Heart right ventricle (tissue), 16 donors: ENCODE results near the gene AOAH. TPM values are rescaled to one million over a fixed set of nuclear protein-coding genes. Genes with fewer than 3 reads are reported as not detected.
A peak's percentile ranks its signal among the peaks of the same experiment; 100 is the strongest.

Source experiments
- ATAC-seq, 8 donors: fragments of 200-7000 bp; cut with Tn5 transposase; one replicate each; pipeline ENCODE4 v1.9.1; 2020; ENCODE audit warnings: mild to moderate bottlenecking in 8 of 8, moderate library complexity in 8 of 8, moderate number of reproducible peaks in 1 of 8
- DNase-seq, 2 donors: peaks; one replicate each; pipeline ENCODE4 v3.0.0-alpha.2; 2020
- H3K27ac ChIP-seq, 10 donors: fragments of 200-600 bp; sonication (generic) in 2 of 10; one replicate each; pipeline versions ENCODE4 v1.5.0 to v1.8.0; 2020 to 2022; ENCODE audit warnings: mild to moderate bottlenecking in 3 of 10
- H3K27me3 ChIP-seq, 7 donors: fragments of 200-600 bp; one replicate each; pipeline ENCODE4 v1.8.0; 2021 to 2022; ENCODE audit warnings: mild to moderate bottlenecking in 2 of 7
- H3K36me3 ChIP-seq, 9 donors: fragments of 200-600 bp; sonication (generic) in 1 of 9; one replicate each; pipeline versions ENCODE4 v1.5.0 to v1.8.0; 2020 to 2022; ENCODE audit warnings: mild to moderate bottlenecking in 2 of 9
- H3K4me1 ChIP-seq, 9 donors: fragments of 200-600 bp; sonication (generic) in 1 of 9; one replicate each; pipeline versions ENCODE4 v1.5.0 to v1.8.0; 2020 to 2022; ENCODE audit warnings: mild to moderate bottlenecking in 4 of 9
- H3K4me3 ChIP-seq, 10 donors: fragments of 200-600 bp; sonication (generic) in 2 of 10; one replicate each; pipeline versions ENCODE4 v1.5.0 to v1.8.0; 2020 to 2022; ENCODE audit warnings: mild to moderate bottlenecking in 7 of 10, moderate library complexity in 2 of 10
- H3K9me3 ChIP-seq, 11 donors: fragments of 200-600 bp in 10 of 11; sonication (generic) in 2 of 11; one replicate each; pipeline versions ENCODE4 v1.5.0 to v1.8.0; 2013 to 2022; ENCODE audit warnings: mild to moderate bottlenecking in 2 of 11, control low read depth in 1 of 11, moderate library complexity in 1 of 11
- WGBS, 2 donors: extraction: QIAGEN DNeasy Blood & Tissue Kit; methylation state at CpG; one replicate each; pipeline ENCODE4 v1.1.7; 2013; ENCODE audit warnings: inconsistent platforms in 1 of 2; 5-methylcytosine and 5-hydroxymethylcytosine counted together
- intact Hi-C, 10 donors: fragments of 100-400 bp; cut with DNase I; formaldehyde crosslinking; loops; one replicate each; pipeline versions ENCODE4 v1.11.1 to v1.14.2; 2022
- polyA plus RNA-seq, 2 donors: library from polyadenylated mRNA; stranded (reverse); fragments of 200-250 nt; gene quantifications; one replicate each; pipeline ENCODE4 v1.2.3, GENCODE V29; 2013
- total RNA-seq, 10 donors: library from RNA; stranded (reverse); fragmentation: NEBNext Ultra II Directional in 3 of 10; extraction: Animal tissue kit (Norgen Biotek cat#: 25700) in 3 of 10; gene quantifications; one replicate each; pipeline versions ENCODE4 v1.2.1 to v1.2.4, GENCODE V29; 2021 to 2023
- TF ChIP-seq, protein P1 (sequence below), 9 donors: fragments of 200-600 bp; sonication (generic) in 2 of 9; IDR thresholded peaks; one replicate each; pipeline versions ENCODE4 v1.5.0 to v1.8.0; 2021 to 2022; ENCODE audit warnings: antibody characterized with exemption in 9 of 9, mild to moderate bottlenecking in 5 of 9, moderate library complexity in 1 of 9
- donor health status: Arrhythmogenic right ventricular cardiomyopathy.
- donor health status: ischemic (EF 13 %, LVEDD 7.1; RV severe dilation, severe dysfunction).
- donor health status: healthy with polysubstance abuse.
- donor health status: DM: no; HTN: yes; CAD: no.
- donor health status: DM: no; HTN: no; CAD: no.
- donor health status: ischemic (EF 25% LVEDD 6.9; RV normal size, moderate dysfunction).
- donor health status: ischemic (EF 25% LVEDD 5.7; RV mildly dilated, moderate dysfunction).
- donor health status: healthy.
- donor health status: DM: yes; HTN: yes; CAD: no.
- donor health status: Ischemic cardiomyopathy.
- donor health status: ischemic (EF 35%, LVEDD 5.7; RV mildly dilated, moderate dysfunction).
- donor health status: nonischemic (EF 11% LVEDD 7.7; RV severe dilation, severe dysfunction).
- donor health status: DM: yes; HTN: yes; CAD: no.
- donor health status: PGD.
- donor health status: ischemic (EF 29% LVEDD 5.4; RV normal size, mild dysfunction).
- donor health status: nonischemic (EF 23%, LVEDD 6.1; RV moderate dilation, normal function).

AOAH gene
- total and polyA plus RNA-seq, 12 donors: 0.70 to 19.5 (median 1.6) TPM

DNA sequence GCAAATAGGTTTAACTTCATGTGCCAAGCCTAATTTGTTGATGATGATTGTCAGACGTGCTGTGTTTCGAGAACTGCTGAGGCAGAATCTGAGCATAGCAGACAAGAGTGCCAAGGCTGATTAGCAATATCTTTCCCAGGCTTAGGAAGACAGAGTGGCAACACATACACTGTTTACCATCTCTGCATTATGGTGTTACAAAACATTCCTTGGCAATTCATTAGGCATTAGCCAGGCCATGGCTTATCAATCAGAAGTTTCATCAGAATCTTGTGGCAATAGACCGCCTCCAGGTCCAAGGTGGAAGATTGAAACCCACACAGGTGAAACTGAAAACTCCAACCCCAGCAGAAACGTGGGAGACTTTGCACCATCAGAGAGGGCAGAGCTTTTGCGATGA lies 148.5 kb downstream of the AOAH start:
- intact Hi-C loops: no loop called here
- 81 to 84% methylated on average over 5 of the region's 5 CpGs for WGBS, 2 donors
- Histone ChIP-seq H3K4me1 (peaks cover 0 to 4% (median 0%) of the 10 kb centered on the region in 9 donors), H3K4me3 (no peak overlapping the region), H3K36me3 (peaks cover 0 to 33% (median 0%) of the 10 kb centered on the region in 9 donors), H3K27me3 (no peaks in the 10 kb centered on the region), H3K9me3 (peaks cover 0 to 26% (median 0%) of the 10 kb centered on the region in 11 donors), H3K27ac (no peak overlapping the region)
- ATAC-seq (no peak), DNase-seq (no peak)
- TF ChIP-seq, protein P1, sequence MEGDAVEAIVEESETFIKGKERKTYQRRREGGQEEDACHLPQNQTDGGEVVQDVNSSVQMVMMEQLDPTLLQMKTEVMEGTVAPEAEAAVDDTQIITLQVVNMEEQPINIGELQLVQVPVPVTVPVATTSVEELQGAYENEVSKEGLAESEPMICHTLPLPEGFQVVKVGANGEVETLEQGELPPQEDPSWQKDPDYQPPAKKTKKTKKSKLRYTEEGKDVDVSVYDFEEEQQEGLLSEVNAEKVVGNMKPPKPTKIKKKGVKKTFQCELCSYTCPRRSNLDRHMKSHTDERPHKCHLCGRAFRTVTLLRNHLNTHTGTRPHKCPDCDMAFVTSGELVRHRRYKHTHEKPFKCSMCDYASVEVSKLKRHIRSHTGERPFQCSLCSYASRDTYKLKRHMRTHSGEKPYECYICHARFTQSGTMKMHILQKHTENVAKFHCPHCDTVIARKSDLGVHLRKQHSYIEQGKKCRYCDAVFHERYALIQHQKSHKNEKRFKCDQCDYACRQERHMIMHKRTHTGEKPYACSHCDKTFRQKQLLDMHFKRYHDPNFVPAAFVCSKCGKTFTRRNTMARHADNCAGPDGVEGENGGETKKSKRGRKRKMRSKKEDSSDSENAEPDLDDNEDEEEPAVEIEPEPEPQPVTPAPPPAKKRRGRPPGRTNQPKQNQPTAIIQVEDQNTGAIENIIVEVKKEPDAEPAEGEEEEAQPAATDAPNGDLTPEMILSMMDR (IDR thresholded peaks at IDR 0.05): no peak

DNA sequence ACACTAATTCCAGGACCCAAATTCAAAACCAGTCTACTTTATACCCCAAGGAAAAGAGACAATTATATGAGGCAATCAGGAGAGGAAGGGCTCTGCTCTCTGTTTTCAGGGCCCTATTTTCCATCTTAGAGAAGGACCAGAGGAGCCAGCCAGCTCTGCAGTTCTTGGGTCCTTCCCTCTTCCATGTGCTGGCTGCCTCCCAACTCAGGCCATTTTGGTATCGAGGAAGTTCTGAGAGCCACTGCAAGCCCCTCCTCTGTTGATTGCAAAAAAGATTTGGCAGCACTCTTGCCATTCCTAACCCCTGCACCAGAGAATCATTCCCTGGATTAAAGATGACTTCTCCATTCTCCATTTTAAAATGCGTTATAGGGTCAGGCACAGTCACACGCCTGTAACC lies 151.2 kb downstream of the AOAH start:
- ATAC-seq (no peak), DNase-seq (no peak)
- intact Hi-C loops: no loop called here
- Histone ChIP-seq H3K36me3 (peaks cover 0 to 27% (median 0%) of the 10 kb centered on the region in 9 donors), H3K4me3 (no peak overlapping the region), H3K4me1 (peaks cover 0 to 13% (median 0%) of the 10 kb centered on the region in 9 donors), H3K9me3 (peaks cover 0 to 12% (median 0%) of the 10 kb centered on the region in 11 donors), H3K27me3 (no peaks in the 10 kb centered on the region), H3K27ac (no peak overlapping the region)
- TF ChIP-seq, protein P1 (IDR thresholded peaks at IDR 0.05): no peak
- WGBS, 2 donors: 81 to 84% methylated on average over 3 of the region's 3 CpGs

DNA sequence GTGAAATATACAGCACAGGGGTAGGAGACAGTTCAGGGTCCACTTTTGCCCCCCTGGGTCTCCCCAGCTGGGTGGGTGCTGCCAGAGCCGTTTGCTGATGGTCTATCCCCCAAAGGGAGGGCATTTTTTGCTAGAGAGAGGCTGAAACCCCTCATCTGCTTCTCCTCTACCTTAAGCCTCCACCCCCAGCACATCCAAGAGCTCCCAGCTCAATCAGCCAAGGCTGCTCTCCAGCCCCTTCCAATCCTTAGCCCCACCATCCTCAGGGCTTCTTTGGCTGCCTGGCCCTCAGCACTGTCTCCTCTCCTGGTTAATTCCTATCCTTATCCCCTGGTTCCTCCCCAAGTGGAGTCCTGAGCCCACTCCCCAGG lies 153.1 kb downstream of the AOAH start:
- WGBS, 2 donors: 0% methylated on average over 1 of the region's 1 CpG
- TF ChIP-seq, protein P1 (IDR thresholded peaks at IDR 0.05): no peak
- H3K4me3 ChIP-seq: no peak overlapping the region
- peak overlapping the region in 1 of 10 donors; percentile 12 for H3K27ac ChIP-seq
- intact Hi-C loops: no loop called here
- H3K4me1 ChIP-seq: peaks cover 0 to 19% (median 0%) of the 10 kb centered on the region in 9 donors
- H3K9me3 ChIP-seq: no peaks in the 10 kb centered on the region
- peaks cover 0 to 17% (median 0%) of the 10 kb centered on the region in 9 donors for H3K36me3 ChIP-seq
- no peaks in the 10 kb centered on the region for H3K27me3 ChIP-seq
- ATAC-seq (no peak), DNase-seq (no peak)

DNA sequence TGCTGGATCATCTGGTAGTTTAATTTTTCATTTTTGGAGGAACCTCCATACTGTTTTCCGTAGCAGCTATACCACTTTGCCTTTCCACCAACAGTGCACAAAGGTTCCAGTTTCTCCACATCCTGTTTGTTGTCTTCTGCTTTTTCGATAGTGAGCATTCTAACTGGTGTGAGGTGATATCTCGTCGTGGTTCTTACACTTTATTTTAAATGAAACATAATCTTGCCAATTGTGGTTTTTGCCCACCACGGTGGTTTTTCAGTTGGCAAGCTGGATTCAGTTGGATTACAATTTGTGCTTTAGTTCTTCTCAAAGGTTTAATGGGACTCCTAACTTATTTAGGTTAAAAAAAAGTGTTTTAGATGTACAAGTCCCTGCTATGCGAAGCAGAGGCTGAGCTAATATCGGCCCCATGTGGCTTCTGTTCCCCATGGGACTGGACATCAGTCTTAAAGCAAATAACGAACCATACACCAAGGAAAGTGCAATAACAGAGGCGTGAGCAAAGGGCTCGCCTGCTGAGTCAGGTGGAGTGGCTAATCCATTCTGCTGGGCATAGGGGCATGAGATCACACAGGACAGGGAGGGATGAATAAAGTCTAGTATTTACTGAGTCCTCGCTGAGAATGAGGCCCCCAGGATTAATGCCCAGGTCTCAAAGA lies 153.6 kb downstream of the AOAH start:
- no peak overlapping the region for H3K4me3 ChIP-seq
- TF ChIP-seq, protein P1 (IDR thresholded peaks at IDR 0.05): no peak
- 85% methylated on average over 11 of the region's 11 CpGs for WGBS, 2 donors
- intact Hi-C loops: no loop called here
- DNase-seq (no peak), ATAC-seq (no peak)
- H3K27ac ChIP-seq: peak overlapping the region in 1 of 10 donors; percentile 12
- H3K36me3 ChIP-seq: peaks cover 0 to 12% (median 0%) of the 10 kb centered on the region in 9 donors
- H3K4me1 ChIP-seq: peaks cover 0 to 24% (median 0%) of the 10 kb centered on the region in 9 donors
- no peaks in the 10 kb centered on the region for H3K9me3 ChIP-seq
- no peaks in the 10 kb centered on the region for H3K27me3 ChIP-seq
